CD14-positive monocyte (primary cell): ENCODE data around the gene KRTAP4-16. TPM values are rescaled to one million over a fixed set of nuclear protein-coding genes. Genes with fewer than 3 reads are reported as not detected.
"Not testable (repeated sequence)": the region's sequence is repeated elsewhere in the genome, so short reads cannot be mapped to it uniquely, and the experiment has no call there.

Experiments
- DNase-seq, 3 donors: peaks; one replicate each; pipeline ENCODE4 v3.0.0-alpha.2; 2011 to 2022
- H2AFZ ChIP-seq: 2 replicates; pipeline ENCODE4 v1.6.0; 2012; ENCODE audit warnings: mild to moderate bottlenecking, low read depth, low read length, inconsistent platforms; ENCODE audit not compliant: insufficient read depth, poor library complexity, severe bottlenecking
- H3K27ac ChIP-seq, 2 donors: 1 replicate in 1 of 2; 2 replicates in 1 of 2; pipeline ENCODE4 v1.5.1; 2012 to 2013; ENCODE audit warnings: low read length in 2 of 2, control low read depth in 1 of 2, inconsistent platforms in 1 of 2, low read depth in 1 of 2, mild to moderate bottlenecking in 1 of 2
- H3K27me3 ChIP-seq, 2 donors: one replicate each; pipeline versions ENCODE4 v1.6.0 to v1.6.1; 2011 to 2013; ENCODE audit warnings: low read length in 2 of 2; ENCODE audit not compliant: control insufficient read depth in 2 of 2, insufficient read depth in 2 of 2
- H3K36me3 ChIP-seq, 2 donors: replicated peaks in 1 of 2; 1 replicate in 1 of 2; 2 replicates in 1 of 2; pipeline versions ENCODE4 v1.5.1 to v1.6.1; 2012 to 2013; ENCODE audit warnings: low read length in 2 of 2, control low read depth in 1 of 2, inconsistent platforms in 1 of 2, mild to moderate bottlenecking in 1 of 2; ENCODE audit not compliant: insufficient read depth in 2 of 2, control insufficient read depth in 1 of 2
- H3K4me1 ChIP-seq, 2 donors: 1 replicate in 1 of 2; 2 replicates in 1 of 2; pipeline versions ENCODE4 v1.5.1 to v1.6.1; 2012 to 2013; ENCODE audit warnings: low read length in 2 of 2, control low read depth in 1 of 2, inconsistent platforms in 1 of 2, mild to moderate bottlenecking in 1 of 2, moderate library complexity in 1 of 2; ENCODE audit not compliant: insufficient read depth in 2 of 2, control insufficient read depth in 1 of 2
- H3K4me2 ChIP-seq: replicated peaks from 2 replicates; pipeline ENCODE3; 2012; ENCODE audit warnings: low read length, moderate library complexity, mild to moderate bottlenecking; ENCODE audit not compliant: poor library complexity, severe bottlenecking; ENCODE audit errors: extremely low read depth
- H3K4me3 ChIP-seq, 3 experiments: fragments of 200-600 bp in 1 of 3; sonication (generic) in 1 of 3; replicated peaks in 1 of 3; 1 replicate in 2 of 3; 2 replicates in 1 of 3; pipeline ENCODE4 v1.5.1; 2011 to 2013; ENCODE audit warnings: low read length in 3 of 3, mild to moderate bottlenecking in 3 of 3, control low read depth in 2 of 3, low read depth in 2 of 3, inconsistent platforms in 1 of 3, moderate library complexity in 1 of 3
- H3K79me2 ChIP-seq: 2 replicates; pipeline ENCODE4 v1.6.0; 2012; ENCODE audit warnings: mild to moderate bottlenecking, control low read depth, inconsistent platforms, low read length, moderate library complexity; ENCODE audit not compliant: insufficient read depth
- H3K9ac ChIP-seq: 2 replicates; pipeline ENCODE4 v1.6.0; 2017; ENCODE audit warnings: low read length, mild to moderate bottlenecking; ENCODE audit not compliant: insufficient read depth, poor library complexity, severe bottlenecking
- H3K9me3 ChIP-seq, 2 donors: replicated peaks in 1 of 2; 1 replicate in 1 of 2; 2 replicates in 1 of 2; pipeline versions ENCODE4 v1.5.1 to v1.6.1; 2012 to 2013; ENCODE audit warnings: low read length in 2 of 2, control low read depth in 1 of 2; ENCODE audit not compliant: control insufficient read depth in 1 of 2, insufficient read depth in 1 of 2
- H4K20me1 ChIP-seq: 2 replicates; pipeline ENCODE4 v1.6.0; 2012; ENCODE audit warnings: mild to moderate bottlenecking, low read length, control low read depth, moderate library complexity; ENCODE audit not compliant: insufficient read depth
- H3K27ac Mint-ChIP-seq, 7 donors: one replicate each; pipeline ENCODE4 v1.8.0; 2020; ENCODE audit warnings: mild to moderate bottlenecking in 7 of 7, mixed read lengths in 7 of 7, moderate library complexity in 6 of 7, inconsistent platforms in 2 of 7
- H3K27me3 Mint-ChIP-seq, 3 donors: one replicate each; pipeline ENCODE4 v1.8.0; 2021 to 2022; ENCODE audit warnings: low read depth in 3 of 3, mild to moderate bottlenecking in 3 of 3, mixed read lengths in 3 of 3, moderate library complexity in 3 of 3, inconsistent platforms in 1 of 3
- H3K36me3 Mint-ChIP-seq, 2 donors: one replicate each; pipeline ENCODE4 v1.8.0; 2020; ENCODE audit warnings: mixed read lengths in 2 of 2, inconsistent platforms in 1 of 2, mild to moderate bottlenecking in 1 of 2
- H3K4me1 Mint-ChIP-seq: one replicate; pipeline ENCODE4 v1.8.0; 2020; ENCODE audit warnings: mild to moderate bottlenecking, mixed read lengths
- H3K4me3 Mint-ChIP-seq, 2 donors: one replicate each; pipeline ENCODE4 v1.8.0; 2020; ENCODE audit warnings: mild to moderate bottlenecking in 2 of 2, mixed read lengths in 2 of 2, moderate library complexity in 1 of 2
- H3K9me3 Mint-ChIP-seq, 7 donors: one replicate each; pipeline ENCODE4 v1.8.0; 2020 to 2022; ENCODE audit warnings: mixed read lengths in 7 of 7, mild to moderate bottlenecking in 6 of 7, moderate library complexity in 6 of 7, inconsistent platforms in 2 of 7
- CTCF ChIP-seq: fragments of 200-600 bp; IDR thresholded peaks from one replicate; pipeline ENCODE4 v1.8.0; 2022; ENCODE audit warnings: antibody characterized with exemption, mild to moderate bottlenecking
- WGBS: methylation state at CpG from one replicate; pipeline ENCODE4 v1.1.5; 2013; ENCODE audit warnings: missing lambda C conversion rate; ENCODE audit not compliant: insufficient coverage; 5-methylcytosine and 5-hydroxymethylcytosine counted together
- intact Hi-C, 2 donors: fragments of 100-400 bp; cut with micrococcal nuclease; formaldehyde crosslinking; loops; one replicate each; pipeline versions ENCODE4 v1.15.0 to v1.15.1; 2023
- polyA plus RNA-seq, 3 donors: library from polyadenylated mRNA; depleted of rRNA in 1 of 3; unstranded in 2 of 3; stranded (reverse) in 1 of 3; fragments of 300-500 nt in 2 of 3; fragments of >200 nt in 1 of 3; fragmentation: Illumina TruSeq in 2 of 3; gene quantifications; 1 replicate in 2 of 3; 2 replicates in 1 of 3; pipeline ENCODE4 v1.2.3, GENCODE V29; 2012 to 2021

KRTAP4-16 gene
- polyA plus RNA-seq, 3 donors: not detected

GRCh38 chr17:41058741-41059140 is 43.3 kb downstream of the KRTAP4-16 start:
- Histone ChIP-seq H3K79me2 (no peaks in the 10 kb centered on the region), H3K9me3 (no peaks in the 10 kb centered on the region), H3K27me3 (peaks cover 19 to 28% of the 10 kb centered on the region in 2 donors), H4K20me1 (no peaks in the 10 kb centered on the region), H3K4me2 (no peak overlapping the region), H3K27ac (no peak overlapping the region), H3K36me3 (no peaks in the 10 kb centered on the region), H3K4me3 (no peak overlapping the region), H2AFZ (no peak overlapping the region), H3K9ac (no peak overlapping the region), H3K4me1 (no peaks in the 10 kb centered on the region)
- Mint-ChIP-seq H3K4me1 (no peaks in the 10 kb centered on the region), H3K27ac (no peak overlapping the region), H3K27me3 (peaks cover 13 to 33% (median 20%) of the 10 kb centered on the region in 3 donors), H3K36me3 (peaks cover 0 to 2% of the 10 kb centered on the region in 2 donors), H3K4me3 (no peak overlapping the region), H3K9me3 (peaks cover 0 to 9% (median 2%) of the 10 kb centered on the region in 7 donors)
- DNase-seq: no peak
- no CpG with 5 or more reads among the region's 5 CpGs for WGBS
- TF ChIP-seq CTCF: no peak
- intact Hi-C loops: no loop called here

GRCh38 chr17:41057547-41057946 is 44.5 kb downstream of the KRTAP4-16 start:
- H3K4me3 Mint-ChIP-seq: no peak overlapping the region
- no CpG with 5 or more reads among the region's 1 CpG for WGBS
- H3K27ac Mint-ChIP-seq: no peak overlapping the region
- Histone ChIP-seq H2AFZ (no peak overlapping the region), H3K9me3 (no peaks in the 10 kb centered on the region), H3K4me3 (no peak overlapping the region), H3K36me3 (no peaks in the 10 kb centered on the region), H3K4me1 (no peaks in the 10 kb centered on the region), H3K27ac (no peak overlapping the region), H3K79me2 (no peaks in the 10 kb centered on the region), H4K20me1 (no peaks in the 10 kb centered on the region), H3K4me2 (no peak overlapping the region), H3K9ac (no peak overlapping the region), H3K27me3 (peaks cover 16 to 26% of the 10 kb centered on the region in 2 donors)
- peaks cover 13 to 31% (median 17%) of the 10 kb centered on the region in 3 donors for H3K27me3 Mint-ChIP-seq
- no peaks in the 10 kb centered on the region for H3K4me1 Mint-ChIP-seq
- peaks cover 0 to 9% (median 2%) of the 10 kb centered on the region in 7 donors for H3K9me3 Mint-ChIP-seq
- DNase-seq: no peak
- H3K36me3 Mint-ChIP-seq: peaks cover 0 to 2% of the 10 kb centered on the region in 2 donors
- TF ChIP-seq CTCF: no peak
- intact Hi-C loops: no loop called here

- H3K4me1 ChIP-seq, H3K27ac Mint-ChIP-seq, H3K4me1 Mint-ChIP-seq, H3K4me2 ChIP-seq, H3K9ac ChIP-seq, H3K36me3 ChIP-seq, H3K4me3 ChIP-seq, H3K27ac ChIP-seq, H3K79me2 ChIP-seq, H2AFZ ChIP-seq, H3K36me3 Mint-ChIP-seq, H3K4me3 Mint-ChIP-seq, H3K9me3 Mint-ChIP-seq, intact Hi-C loops, H4K20me1 ChIP-seq, H3K9me3 ChIP-seq, DNase-seq: not testable (repeated sequence)
- H3K27me3 ChIP-seq: peaks cover 6 to 13% of the 10 kb centered on the region in 2 donors
- no CpG with 5 or more reads among the region's 6 CpGs for WGBS
- peaks cover 9 to 21% (median 15%) of the 10 kb centered on the region in 3 donors for H3K27me3 Mint-ChIP-seq
Observed at GRCh38 chr17:41055130-41055529, 46.9 kb downstream of the KRTAP4-16 start, which contains the start of gene KRTAP2-2. TSS of gene KRTAP2-2 (minus strand) at chr17:41055230. CDS start at chr17:41055211, 19 bp downstream.
